ENCODE measurements around the gene PECR. TPM values are rescaled to one million over a fixed set of nuclear protein-coding genes. Genes with fewer than 3 reads are reported as not detected.
A peak's percentile ranks its signal among the peaks of the same experiment; 100 is the strongest.

Gene PECR
- total and polyA plus RNA-seq, 9 of the 15 experiments (the other 6 are each of a cell fraction or from before 2014, with no cell fraction given), result 1.1 to 10.3 (median 8.2) TPM

GRCh38 chr2:216108967-216109921 is 27.6 kb upstream of the PECR start, which contains the start of gene XRCC5 (continued):
- TF ChIP-seq, protein P1, sequence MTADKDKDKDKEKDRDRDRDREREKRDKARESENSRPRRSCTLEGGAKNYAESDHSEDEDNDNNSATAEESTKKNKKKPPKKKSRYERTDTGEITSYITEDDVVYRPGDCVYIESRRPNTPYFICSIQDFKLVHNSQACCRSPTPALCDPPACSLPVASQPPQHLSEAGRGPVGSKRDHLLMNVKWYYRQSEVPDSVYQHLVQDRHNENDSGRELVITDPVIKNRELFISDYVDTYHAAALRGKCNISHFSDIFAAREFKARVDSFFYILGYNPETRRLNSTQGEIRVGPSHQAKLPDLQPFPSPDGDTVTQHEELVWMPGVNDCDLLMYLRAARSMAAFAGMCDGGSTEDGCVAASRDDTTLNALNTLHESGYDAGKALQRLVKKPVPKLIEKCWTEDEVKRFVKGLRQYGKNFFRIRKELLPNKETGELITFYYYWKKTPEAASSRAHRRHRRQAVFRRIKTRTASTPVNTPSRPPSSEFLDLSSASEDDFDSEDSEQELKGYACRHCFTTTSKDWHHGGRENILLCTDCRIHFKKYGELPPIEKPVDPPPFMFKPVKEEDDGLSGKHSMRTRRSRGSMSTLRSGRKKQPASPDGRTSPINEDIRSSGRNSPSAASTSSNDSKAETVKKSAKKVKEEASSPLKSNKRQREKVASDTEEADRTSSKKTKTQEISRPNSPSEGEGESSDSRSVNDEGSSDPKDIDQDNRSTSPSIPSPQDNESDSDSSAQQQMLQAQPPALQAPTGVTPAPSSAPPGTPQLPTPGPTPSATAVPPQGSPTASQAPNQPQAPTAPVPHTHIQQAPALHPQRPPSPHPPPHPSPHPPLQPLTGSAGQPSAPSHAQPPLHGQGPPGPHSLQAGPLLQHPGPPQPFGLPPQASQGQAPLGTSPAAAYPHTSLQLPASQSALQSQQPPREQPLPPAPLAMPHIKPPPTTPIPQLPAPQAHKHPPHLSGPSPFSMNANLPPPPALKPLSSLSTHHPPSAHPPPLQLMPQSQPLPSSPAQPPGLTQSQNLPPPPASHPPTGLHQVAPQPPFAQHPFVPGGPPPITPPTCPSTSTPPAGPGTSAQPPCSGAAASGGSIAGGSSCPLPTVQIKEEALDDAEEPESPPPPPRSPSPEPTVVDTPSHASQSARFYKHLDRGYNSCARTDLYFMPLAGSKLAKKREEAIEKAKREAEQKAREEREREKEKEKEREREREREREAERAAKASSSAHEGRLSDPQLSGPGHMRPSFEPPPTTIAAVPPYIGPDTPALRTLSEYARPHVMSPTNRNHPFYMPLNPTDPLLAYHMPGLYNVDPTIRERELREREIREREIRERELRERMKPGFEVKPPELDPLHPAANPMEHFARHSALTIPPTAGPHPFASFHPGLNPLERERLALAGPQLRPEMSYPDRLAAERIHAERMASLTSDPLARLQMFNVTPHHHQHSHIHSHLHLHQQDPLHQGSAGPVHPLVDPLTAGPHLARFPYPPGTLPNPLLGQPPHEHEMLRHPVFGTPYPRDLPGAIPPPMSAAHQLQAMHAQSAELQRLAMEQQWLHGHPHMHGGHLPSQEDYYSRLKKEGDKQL (CRISPR knock-in tag; IDR thresholded peaks at IDR 0.05; ENCODE audit: borderline replicate concordance), result no peak
- TF ChIP-seq RUNX1 (IDR thresholded peaks at IDR 0.05; ENCODE audit: low read depth) (no peak), SREBF1 (IDR thresholded peaks at IDR 0.05; ENCODE audit: borderline replicate concordance, low read depth, low read length) (no peak), ELF2 (CRISPR knock-in tag; IDR thresholded peaks at IDR 0.05) (peak; percentile 44; the same call in 1 of the 2 replicates), TOE1 (IDR thresholded peaks at IDR 0.05; ENCODE audit: borderline replicate concordance) (no peak), TOE1 (CRISPR knock-in tag; IDR thresholded peaks at IDR 0.05; ENCODE audit: borderline replicate concordance, low read depth) (no peak), ETV1 (tag; conservative IDR thresholded peaks at IDR 0.05; ENCODE audit: low read depth) (peak; percentile 96), KLF6 (CRISPR knock-in tag; IDR thresholded peaks at IDR 0.05; ENCODE audit: borderline replicate concordance) (no peak), KDM5B (IDR thresholded peaks at IDR 0.05; ENCODE audit: insufficient replicate concordance, low read depth, low read length) (peak; percentile 67), CBX3 (IDR thresholded peaks at IDR 0.05; ENCODE audit: borderline replicate concordance in 1 of 2, low read length in 2 of 2) (0 out of 3 replicates have a peak, but pooled peaks of 1 of the 2 experiments have one; percentile 16), ARHGAP35 (IDR thresholded peaks at IDR 0.05; ENCODE audit: partially characterized antibody) (no peak), ZBTB9 (CRISPR knock-in tag; IDR thresholded peaks at IDR 0.05) (no peak), RNF2 (IDR thresholded peaks at IDR 0.05) (no peak), CREB1 (IDR thresholded peaks at IDR 0.05) (peak; percentile 24; the same call in 1 of the 2 replicates), CREB1 (CRISPR knock-in tag; IDR thresholded peaks at IDR 0.05) (0 out of 2 replicates have a peak, but pooled peaks have one; percentile 17), SMARCE1 (IDR thresholded peaks at IDR 0.05) (no peak)
- TF ChIP-seq, protein P2, sequence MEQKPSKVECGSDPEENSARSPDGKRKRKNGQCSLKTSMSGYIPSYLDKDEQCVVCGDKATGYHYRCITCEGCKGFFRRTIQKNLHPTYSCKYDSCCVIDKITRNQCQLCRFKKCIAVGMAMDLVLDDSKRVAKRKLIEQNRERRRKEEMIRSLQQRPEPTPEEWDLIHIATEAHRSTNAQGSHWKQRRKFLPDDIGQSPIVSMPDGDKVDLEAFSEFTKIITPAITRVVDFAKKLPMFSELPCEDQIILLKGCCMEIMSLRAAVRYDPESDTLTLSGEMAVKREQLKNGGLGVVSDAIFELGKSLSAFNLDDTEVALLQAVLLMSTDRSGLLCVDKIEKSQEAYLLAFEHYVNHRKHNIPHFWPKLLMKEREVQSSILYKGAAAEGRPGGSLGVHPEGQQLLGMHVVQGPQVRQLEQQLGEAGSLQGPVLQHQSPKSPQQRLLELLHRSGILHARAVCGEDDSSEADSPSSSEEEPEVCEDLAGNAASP (IDR thresholded peaks at IDR 0.05), result no peak
- TF ChIP-seq, protein P3, sequence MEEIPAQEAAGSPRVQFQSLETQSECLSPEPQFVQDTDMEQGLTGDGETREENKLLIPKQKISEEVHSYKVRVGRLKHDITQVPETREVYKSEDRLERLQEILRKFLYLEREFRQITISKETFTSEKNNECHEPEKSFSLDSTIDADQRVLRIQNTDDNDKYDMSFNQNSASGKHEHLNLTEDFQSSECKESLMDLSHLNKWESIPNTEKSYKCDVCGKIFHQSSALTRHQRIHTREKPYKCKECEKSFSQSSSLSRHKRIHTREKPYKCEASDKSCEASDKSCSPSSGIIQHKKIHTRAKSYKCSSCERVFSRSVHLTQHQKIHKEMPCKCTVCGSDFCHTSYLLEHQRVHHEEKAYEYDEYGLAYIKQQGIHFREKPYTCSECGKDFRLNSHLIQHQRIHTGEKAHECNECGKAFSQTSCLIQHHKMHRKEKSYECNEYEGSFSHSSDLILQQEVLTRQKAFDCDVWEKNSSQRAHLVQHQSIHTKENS (CRISPR knock-in tag; IDR thresholded peaks at IDR 0.05), result no peak
